HG03097 (cell line): Measurements from ENCODE around the gene SDK2.

Source experiments
- ATAC-seq: cut with Tn5 transposase; IDR thresholded peaks from one replicate; pipeline ENCODE4 v1.9.1; 2021; ENCODE audit not compliant: unreplicated experiment, low FRiP score

The SDK2 gene

DNA sequence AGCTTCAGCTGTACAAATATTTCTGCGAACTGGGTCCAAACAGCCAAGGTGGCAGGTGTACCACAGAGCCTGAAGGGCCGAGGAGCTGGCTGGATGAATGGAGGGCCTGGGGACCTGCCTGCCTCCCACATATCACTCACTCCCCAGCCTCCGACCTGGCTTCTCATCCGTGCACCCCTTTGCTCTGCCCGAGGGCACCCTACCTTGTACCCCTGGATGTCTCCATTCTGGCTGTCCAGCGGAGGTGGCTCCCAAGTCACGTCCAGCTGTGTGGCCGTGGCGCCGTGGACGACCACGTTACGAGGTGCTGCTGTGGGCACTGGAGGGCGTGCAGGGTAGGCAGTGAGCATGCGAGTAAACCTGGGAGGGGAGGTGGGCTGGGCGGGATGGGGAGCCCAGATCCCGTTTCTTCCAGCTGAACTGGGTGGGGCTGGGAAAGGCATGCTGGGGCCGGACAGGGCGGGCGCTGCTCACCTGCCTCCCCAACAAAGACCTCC is 265.2 kb downstream of the SDK2 start:
- ATAC-seq = no peak

DNA sequence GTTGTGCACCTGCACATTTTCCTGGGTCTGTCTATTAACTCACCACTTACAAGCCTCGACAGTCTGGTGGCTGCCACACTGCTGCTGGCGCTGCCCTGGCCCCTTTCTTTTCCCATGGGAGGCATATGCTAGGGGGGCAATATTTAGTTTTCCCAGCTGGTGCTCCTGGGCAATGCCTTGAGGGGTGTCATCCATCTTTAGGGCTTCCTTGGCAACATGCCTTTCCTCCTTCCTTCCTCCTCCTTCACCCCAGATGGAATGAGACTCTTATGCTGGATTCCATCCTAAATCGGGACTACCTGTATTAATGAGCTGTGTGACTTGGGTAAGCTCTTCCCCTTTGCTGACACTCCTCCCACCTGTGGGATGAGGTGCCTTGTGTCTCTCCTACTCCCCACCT is 267.6 kb downstream of the SDK2 start:
- no peak for ATAC-seq

DNA sequence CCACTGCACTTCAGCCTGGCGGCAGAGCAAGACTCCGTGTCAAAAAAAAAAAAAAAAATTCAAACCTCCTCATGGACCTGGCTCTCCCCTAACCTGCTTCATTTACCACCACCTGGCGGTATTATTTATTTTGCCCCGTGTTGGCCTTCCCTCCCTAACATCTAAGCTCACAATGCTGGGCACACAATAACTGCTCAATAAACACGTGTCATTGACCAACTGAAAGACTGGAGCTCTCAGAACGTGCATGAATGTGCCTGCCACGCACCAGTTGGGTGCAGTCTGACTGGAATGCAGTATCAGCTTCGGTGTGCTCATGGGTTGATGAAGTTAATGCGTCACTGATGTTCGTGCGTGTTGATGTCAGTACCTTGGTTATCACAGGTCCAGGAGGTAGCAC is 268.1 kb downstream of the SDK2 start:
- ATAC-seq = no peak

DNA sequence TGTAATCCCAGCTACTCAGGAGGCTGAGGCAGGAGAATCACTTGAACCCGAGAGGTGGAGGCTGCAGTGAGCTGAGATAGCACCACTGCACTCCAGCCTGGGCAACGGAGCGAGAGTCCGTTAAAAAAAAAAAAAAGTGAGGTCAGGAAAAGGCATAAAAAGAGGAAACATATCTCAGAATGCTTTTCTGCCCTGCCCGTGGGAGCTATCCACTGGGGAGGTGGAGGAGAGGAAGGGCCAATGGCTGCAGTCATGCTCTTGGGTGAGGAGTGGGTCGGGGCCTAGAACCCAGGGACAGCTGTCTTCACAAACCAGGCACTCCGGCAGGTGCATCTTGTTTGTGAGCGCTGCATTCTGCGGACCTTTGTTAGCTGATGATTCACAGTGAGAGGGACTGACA is 272.4 kb downstream of the SDK2 start:
- ATAC-seq = no peak

DNA sequence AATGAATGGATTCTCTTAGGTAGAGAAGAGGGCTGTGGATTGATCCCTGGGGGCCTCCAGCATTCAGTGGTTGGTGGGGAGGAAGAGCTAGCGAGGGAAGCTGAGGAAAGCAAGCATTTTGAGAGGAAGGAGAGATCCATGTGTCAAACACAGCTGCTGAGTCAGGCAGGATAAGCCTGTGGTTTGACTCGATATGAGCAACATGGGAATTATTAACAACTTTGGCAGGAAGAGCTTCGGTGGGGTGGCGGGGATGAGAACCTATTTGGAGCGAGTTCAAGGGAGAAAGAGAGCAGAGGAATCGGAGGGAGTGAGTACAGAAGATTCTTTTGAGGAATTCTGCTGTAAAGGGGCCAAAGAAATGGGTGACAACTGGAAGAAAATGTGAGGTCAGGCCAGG is 273.0 kb downstream of the SDK2 start:
- no peak for ATAC-seq

DNA sequence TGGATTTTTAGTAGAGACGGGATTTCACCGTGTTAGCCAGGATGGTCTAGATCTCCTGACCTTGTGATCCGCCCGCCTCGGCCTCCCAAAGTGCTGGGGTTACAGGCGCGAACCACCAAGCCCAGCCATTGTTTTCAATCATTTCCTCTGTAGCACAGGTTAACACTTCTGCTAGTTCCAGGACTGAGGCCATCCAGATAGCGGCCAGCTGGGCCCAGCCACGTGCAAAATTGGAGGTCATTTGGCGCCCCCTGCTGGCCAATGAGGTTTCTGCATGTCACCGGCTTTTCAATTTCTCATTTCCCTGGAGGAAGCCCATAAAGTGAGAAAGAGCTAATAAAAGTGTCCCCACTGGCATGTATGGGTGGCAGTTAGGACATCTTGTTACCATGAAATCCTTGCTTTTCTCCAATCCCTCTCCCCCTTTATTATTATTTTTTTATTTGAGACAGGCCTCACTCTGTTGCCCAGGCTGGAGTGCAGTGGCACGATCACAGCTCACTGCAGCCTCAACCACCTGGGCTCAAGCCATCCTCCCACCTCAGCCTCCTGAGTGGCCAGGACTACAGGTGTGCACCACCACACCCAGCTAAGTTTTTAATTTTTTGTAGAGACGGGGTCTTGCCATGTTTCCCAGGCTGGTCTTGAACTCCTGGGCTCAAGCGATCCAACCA is 274.3 kb downstream of the SDK2 start:
- peak; percentile 57 for ATAC-seq

- ATAC-seq = no peak
Measured at GRCh38 chr17:73369111-73369521, 275.1 kb downstream of the SDK2 start.

DNA sequence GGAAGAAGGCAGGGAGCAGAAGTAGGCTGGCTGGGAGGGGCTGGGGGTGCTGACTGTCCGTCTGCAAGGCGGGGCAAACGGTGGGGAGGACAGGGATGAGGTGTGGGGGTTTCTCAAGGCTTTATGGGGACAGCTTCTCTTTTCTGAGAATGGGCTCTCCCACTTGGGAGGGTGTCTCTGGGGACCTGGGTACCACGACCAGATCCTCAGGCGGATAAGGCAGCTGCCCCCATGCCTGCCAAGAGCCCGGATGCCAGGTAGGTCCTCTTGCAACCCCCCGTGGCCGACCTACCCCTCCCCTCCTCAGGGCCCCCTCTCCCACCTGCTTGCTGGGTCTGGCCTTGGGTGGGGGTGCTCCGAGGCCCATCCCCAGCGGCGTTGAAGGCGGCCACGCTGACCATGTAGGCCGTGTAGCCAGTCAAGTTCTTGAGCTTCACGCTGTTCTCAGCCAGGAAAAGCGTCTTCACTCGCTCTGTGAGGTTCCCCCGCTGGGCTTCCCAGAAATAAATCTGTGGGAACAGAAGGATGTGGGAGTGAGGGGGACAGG is 276.1 kb downstream of the SDK2 start:
- no peak for ATAC-seq

GRCh38 chr17:73365906-73366623 is 278.2 kb downstream of the SDK2 start:
- no peak for ATAC-seq

GRCh38 chr17:73365301-73365874 is 278.9 kb downstream of the SDK2 start:
- no peak for ATAC-seq

- no peak for ATAC-seq
Measured at GRCh38 chr17:73364155-73364522, 280.1 kb downstream of the SDK2 start.

- no peak for ATAC-seq
Measured at GRCh38 chr17:73363442-73364154, 280.6 kb downstream of the SDK2 start.

DNA sequence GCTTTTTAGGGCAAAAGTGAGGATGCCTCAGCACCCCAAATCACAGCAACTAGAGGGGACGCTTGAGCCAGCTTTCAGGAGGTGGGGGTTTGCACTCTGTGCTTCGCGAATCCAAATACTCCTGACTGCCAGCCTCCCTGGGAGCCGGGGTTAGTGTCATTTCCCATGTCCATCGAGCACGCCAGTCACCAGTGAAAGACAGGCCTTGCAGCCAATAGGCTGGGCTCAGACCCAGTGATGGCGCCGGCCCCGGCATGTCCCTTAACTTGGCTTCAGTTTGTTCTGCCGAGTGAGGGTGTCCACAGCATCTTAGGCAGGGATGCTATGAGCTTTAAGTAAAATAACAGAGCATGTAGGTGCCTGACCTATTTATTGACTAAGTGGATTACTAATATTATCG is 281.5 kb downstream of the SDK2 start:
- ATAC-seq = no peak

- no peak for ATAC-seq
Measured at GRCh38 chr17:73360961-73361761, 283.1 kb downstream of the SDK2 start.

DNA sequence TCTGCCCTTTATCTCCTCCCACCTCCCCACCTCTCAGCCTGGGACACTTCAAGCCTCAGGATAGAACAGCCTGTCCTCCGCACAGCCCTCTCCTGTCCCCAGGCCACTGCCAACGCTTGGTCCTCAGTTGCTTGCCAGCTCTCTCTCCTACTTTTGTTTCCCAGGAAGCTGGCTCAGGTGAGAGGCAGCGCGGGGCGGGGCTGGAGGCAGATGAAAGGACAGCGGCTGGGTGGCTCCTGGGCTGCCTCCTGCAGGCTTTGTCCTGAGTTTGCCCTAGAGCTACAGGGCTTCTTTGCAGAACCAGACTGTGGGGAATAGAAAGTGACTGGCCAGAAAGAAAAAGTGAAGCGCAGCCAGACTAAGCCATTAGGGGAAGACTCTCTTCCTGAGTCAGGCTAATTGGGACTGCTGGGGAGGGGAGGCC is 284.2 kb downstream of the SDK2 start:
- no peak for ATAC-seq

DNA sequence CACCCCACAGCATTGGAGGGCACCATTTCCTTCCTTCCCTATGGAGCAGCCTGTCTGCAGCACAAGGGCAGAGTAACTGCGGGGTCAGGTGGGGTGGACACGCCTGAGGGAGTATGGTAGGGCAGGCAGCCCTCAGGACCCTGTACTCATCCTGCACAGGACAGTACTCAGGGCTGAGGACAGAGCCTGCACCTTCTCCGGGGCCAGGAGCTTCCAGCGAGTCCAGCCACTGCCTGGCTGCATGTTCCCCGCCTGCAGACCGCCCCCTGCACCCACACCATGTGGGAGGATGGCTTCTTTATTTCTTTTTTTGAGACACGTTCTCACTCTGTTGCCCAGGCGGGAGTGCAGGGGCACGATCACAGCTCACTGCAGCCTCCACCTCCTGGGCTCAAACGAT is 284.9 kb downstream of the SDK2 start:
- ATAC-seq = no peak

DNA sequence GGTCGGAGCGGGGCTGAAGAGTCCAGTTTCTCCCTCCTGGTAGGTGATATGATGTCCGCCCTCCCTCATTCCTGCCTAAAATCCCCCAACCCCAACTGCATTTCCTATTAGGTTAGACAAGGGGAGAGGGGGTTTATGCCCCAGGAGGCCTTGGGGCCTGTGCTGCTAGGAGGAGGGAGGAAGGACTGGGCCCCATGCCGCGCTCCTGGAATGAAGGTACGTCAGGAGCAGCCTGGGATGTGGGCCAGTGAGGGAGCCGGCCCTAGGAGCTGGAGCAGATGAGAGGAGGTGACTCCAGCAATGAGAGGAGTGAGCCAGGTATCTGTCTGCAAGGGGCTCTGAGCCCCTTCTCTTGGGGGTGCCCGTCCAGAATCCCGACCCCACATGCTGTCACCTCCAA is 285.6 kb downstream of the SDK2 start:
- ATAC-seq = no peak

GRCh38 chr17:73357981-73358380 is 286.3 kb downstream of the SDK2 start:
- ATAC-seq = no peak

- no peak for ATAC-seq
Measured at GRCh38 chr17:73357318-73357717, 286.9 kb downstream of the SDK2 start.

GRCh38 chr17:73356561-73357170 is 287.6 kb downstream of the SDK2 start:
- no peak for ATAC-seq
